GM23248 (cell line): ENCODE measurements around the gene TBC1D2. TPM values are rescaled to one million over a fixed set of nuclear protein-coding genes. Genes with fewer than 3 reads are reported as not detected.

ENCODE experiments used
- DNase-seq: peaks from one replicate; pipeline ENCODE4 v3.0.0-alpha.2; 2015
- H2AFZ ChIP-seq: fragments of 200-600 bp; sonication (generic); 2 replicates; pipeline ENCODE4 v1.6.1; 2016; ENCODE audit warnings: antibody characterized with exemption
- H3F3A ChIP-seq: fragments of 200-600 bp; sonication (generic); 2 replicates; pipeline ENCODE4 v1.6.1; 2016; ENCODE audit warnings: mild to moderate bottlenecking, antibody characterized with exemption, mixed run types; ENCODE audit not compliant: insufficient read depth
- H3K27ac ChIP-seq: fragments of 200-600 bp; sonication (generic); 2 replicates; pipeline ENCODE4 v1.5.1; 2016; ENCODE audit warnings: mild to moderate bottlenecking
- H3K27me3 ChIP-seq: fragments of 200-600 bp; sonication (generic); replicated peaks from 2 replicates; pipeline ENCODE4 v1.6.1; 2016; ENCODE audit warnings: mild to moderate bottlenecking; ENCODE audit not compliant: insufficient read depth
- H3K36me3 ChIP-seq: fragments of 200-600 bp; sonication (generic); 2 replicates; pipeline ENCODE4 v1.6.1; 2016; ENCODE audit warnings: low read depth, mild to moderate bottlenecking
- H3K4me1 ChIP-seq: fragments of 200-600 bp; sonication (generic); 2 replicates; pipeline ENCODE4 v1.6.1; 2016; ENCODE audit warnings: mild to moderate bottlenecking; ENCODE audit not compliant: insufficient read depth
- H3K4me2 ChIP-seq: fragments of 200-600 bp; sonication (generic); one replicate; pipeline ENCODE4 v1.6.1; 2016; ENCODE audit warnings: mild to moderate bottlenecking; ENCODE audit not compliant: unreplicated experiment
- H3K4me3 ChIP-seq: fragments of 200-600 bp; sonication (generic); 2 replicates; pipeline ENCODE4 v1.5.1; 2016; ENCODE audit warnings: mild to moderate bottlenecking
- H3K79me2 ChIP-seq: fragments of 200-600 bp; sonication (generic); 2 replicates; pipeline ENCODE4 v1.6.1; 2016; ENCODE audit warnings: mild to moderate bottlenecking; ENCODE audit not compliant: insufficient read depth
- H3K9ac ChIP-seq: fragments of 200-600 bp; sonication (generic); 2 replicates; pipeline ENCODE4 v1.6.1; 2016; ENCODE audit warnings: mild to moderate bottlenecking
- H3K9me2 ChIP-seq: fragments of 200-600 bp; sonication (generic); 2 replicates; pipeline ENCODE4 v1.6.1; 2016; ENCODE audit warnings: mixed run types, mild to moderate bottlenecking, moderate library complexity; ENCODE audit not compliant: insufficient read depth
- H3K9me3 ChIP-seq: fragments of 200-600 bp; sonication (generic); one replicate; pipeline ENCODE4 v1.6.1; 2017; ENCODE audit warnings: low read depth
- H4K20me1 ChIP-seq: fragments of 200-600 bp; sonication (generic); 2 replicates; pipeline ENCODE4 v1.6.0; 2016; ENCODE audit not compliant: insufficient read depth
- EZH2 ChIP-seq: fragments of 200-600 bp; sonication (generic); IDR thresholded peaks from 2 replicates; pipeline ENCODE4 v1.6.1; 2018; ENCODE audit warnings: antibody characterized with exemption, mild to moderate bottlenecking; ENCODE audit not compliant: insufficient read depth, poor library complexity, severe bottlenecking
- EZH2phosphoT487 ChIP-seq: fragments of 200-600 bp; sonication (generic); IDR thresholded peaks from 2 replicates; pipeline ENCODE4 v1.6.1; 2018; ENCODE audit warnings: antibody characterized with exemption, moderate library complexity, mild to moderate bottlenecking, low read depth; ENCODE audit not compliant: insufficient read depth
- WGBS, 2 experiments: methylation state at CpG; one replicate each; pipeline ENCODE4 v1.1.6; 2015 to 2017; ENCODE audit warnings: low lambda C conversion rate in 2 of 2, low coverage in 1 of 2; ENCODE audit errors: missing lambda C conversion rate in 2 of 2; 5-methylcytosine and 5-hydroxymethylcytosine counted together
- in situ Hi-C: fragments of 300-500 bp; cut with MboI; formaldehyde crosslinking; loops from 2 replicates; pipeline ENCODE4 v1.15.0; 2020
- polyA plus RNA-seq: library from polyadenylated mRNA; unstranded; fragments of >200 nt; fragmentation: Nextera tagmentation; extraction: Ambion mirVana; gene quantifications from 2 replicates; pipeline ENCODE4 v1.2.1, GENCODE V29; 2016
- total RNA-seq: library from RNA; depleted of rRNA; stranded (reverse); fragments of >200 nt; shearing (Covaris generic); gene quantifications from 2 replicates; pipeline ENCODE4 v1.2.3, GENCODE V29; 2014

Gene TBC1D2
- total and polyA plus RNA-seq, 2 experiments from 2014 or later: 58.4 to 58.9 TPM

DNA sequence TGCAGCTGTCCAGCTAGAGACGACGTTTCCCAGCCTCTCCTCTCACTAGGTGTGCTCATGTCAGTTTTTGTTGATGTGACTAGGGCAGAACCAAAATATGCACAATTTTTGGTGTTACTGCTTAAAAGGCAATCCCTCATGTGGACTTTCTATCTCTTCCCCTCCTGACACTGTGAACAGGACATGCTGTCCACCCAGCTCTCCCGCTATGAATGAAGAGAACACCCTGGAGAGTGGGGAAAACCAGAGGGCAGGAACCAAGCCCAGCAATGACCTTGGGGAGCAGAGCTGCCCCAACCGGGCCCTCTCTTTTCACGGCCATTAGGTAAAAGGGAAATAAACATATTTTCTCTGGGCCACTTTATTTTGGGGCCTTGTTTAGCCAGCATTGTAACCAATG, 46.7 kb upstream of the TBC1D2 start:
- Histone ChIP-seq H4K20me1 (no peaks in the 10 kb centered on the region), H3K79me2 (no peaks in the 10 kb centered on the region), H3K27me3 (no peaks in the 10 kb centered on the region), H3K9me2 (no peaks in the 10 kb centered on the region), H3K4me2 (no peak overlapping the region), H3K9me3 (no peaks in the 10 kb centered on the region), H3K4me3 (no peak overlapping the region), H2AFZ (no peak overlapping the region), H3K36me3 (no peaks in the 10 kb centered on the region; the same call in 1 of the 2 replicates), H3F3A (no peaks in the 10 kb centered on the region), H3K9ac (no peak overlapping the region), H3K4me1 (no peaks in the 10 kb centered on the region), H3K27ac (no peak overlapping the region)
- in situ Hi-C loops: no loop called here
- 69 to 83% methylated on average over 5 of the region's 5 CpGs for WGBS, 2 experiments
- no peak for DNase-seq
- TF ChIP-seq EZH2phosphoT487: no peak
- TF ChIP-seq EZH2: no peak

- no peaks in the 10 kb centered on the region for H3K27me3 ChIP-seq
- H3K9me2 ChIP-seq: no peaks in the 10 kb centered on the region
- no peaks in the 10 kb centered on the region for H3K79me2 ChIP-seq
- DNase-seq: no peak
- in situ Hi-C loops: no loop called here
- H3F3A ChIP-seq: no peaks in the 10 kb centered on the region
- H2AFZ ChIP-seq: no peak overlapping the region
- no peak overlapping the region for H3K4me3 ChIP-seq
- H4K20me1 ChIP-seq: no peaks in the 10 kb centered on the region
- no peak overlapping the region for H3K27ac ChIP-seq
- no peaks in the 10 kb centered on the region; the same call in 1 of the 2 replicates for H3K36me3 ChIP-seq
- H3K4me1 ChIP-seq: no peaks in the 10 kb centered on the region
- H3K9me3 ChIP-seq: no peaks in the 10 kb centered on the region
- no peak overlapping the region for H3K4me2 ChIP-seq
- WGBS, 2 experiments: 78% methylated on average over 3 of the region's 3 CpGs
- no peak overlapping the region for H3K9ac ChIP-seq
- TF ChIP-seq EZH2: no peak
Measured at GRCh38 chr9:98300611-98301010, 45.2 kb upstream of the TBC1D2 start.

GRCh38 chr9:98298476-98298875, 43.0 kb upstream of the TBC1D2 start:
- Histone ChIP-seq H3K9ac (no peak overlapping the region), H3K9me3 (no peaks in the 10 kb centered on the region), H3K27ac (no peak overlapping the region), H3K9me2 (no peaks in the 10 kb centered on the region), H3K36me3 (no peaks in the 10 kb centered on the region; the same call in 1 of the 2 replicates), H3K79me2 (no peaks in the 10 kb centered on the region), H2AFZ (no peak overlapping the region), H4K20me1 (no peaks in the 10 kb centered on the region), H3K4me1 (no peaks in the 10 kb centered on the region), H3K4me3 (no peak overlapping the region), H3K27me3 (no peaks in the 10 kb centered on the region), H3F3A (no peaks in the 10 kb centered on the region), H3K4me2 (no peak overlapping the region)
- in situ Hi-C loops: no loop called here
- DNase-seq: no peak
- no peak for TF ChIP-seq EZH2phosphoT487
- TF ChIP-seq EZH2: no peak

- TF ChIP-seq EZH2: no peak
- no peak for TF ChIP-seq EZH2phosphoT487
- no peaks in the 10 kb centered on the region for H3K9me3 ChIP-seq
- no peak overlapping the region for H3K9ac ChIP-seq
- H3K4me1 ChIP-seq: no peaks in the 10 kb centered on the region
- H3K79me2 ChIP-seq: no peaks in the 10 kb centered on the region
- no peaks in the 10 kb centered on the region; the same call in 1 of the 2 replicates for H3K36me3 ChIP-seq
- H2AFZ ChIP-seq: no peak overlapping the region
- no peak overlapping the region for H3K27ac ChIP-seq
- no peaks in the 10 kb centered on the region for H4K20me1 ChIP-seq
- no peak overlapping the region for H3K4me3 ChIP-seq
- H3K4me2 ChIP-seq: no peak overlapping the region
- H3K9me2 ChIP-seq: no peaks in the 10 kb centered on the region
- no peak for DNase-seq
- 71 to 83% methylated on average over 6 of the region's 6 CpGs for WGBS, 2 experiments
- no peaks in the 10 kb centered on the region for H3F3A ChIP-seq
- in situ Hi-C loops: no loop called here
- H3K27me3 ChIP-seq: no peaks in the 10 kb centered on the region
Measured at GRCh38 chr9:98295824-98296223, 40.4 kb upstream of the TBC1D2 start.

DNA sequence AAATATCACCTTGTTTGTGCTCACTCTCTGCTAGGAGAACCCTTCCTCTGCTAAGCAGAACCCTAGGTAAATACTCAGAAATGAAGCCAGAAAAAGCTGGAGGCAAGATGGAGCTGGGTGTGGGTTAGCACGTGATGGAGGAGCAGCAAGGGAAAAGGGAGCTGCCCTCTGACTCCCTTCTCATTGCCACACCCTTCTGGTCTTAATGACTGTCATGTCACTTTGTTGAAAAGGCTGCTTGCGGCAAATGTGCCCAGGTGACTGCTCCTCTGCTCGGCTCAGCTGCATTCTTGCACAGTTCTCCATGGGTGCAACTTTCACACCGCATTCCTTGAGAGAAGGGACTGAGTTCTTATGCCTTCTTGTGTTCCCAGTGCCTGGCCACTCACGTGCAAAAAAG, 36.4 kb upstream of the TBC1D2 start:
- WGBS, 2 experiments: 50 to 58% methylated on average over 5 of the region's 5 CpGs
- Histone ChIP-seq H3K4me3 (no peak overlapping the region), H3F3A (no peaks in the 10 kb centered on the region), H3K4me2 (no peak overlapping the region), H3K9me3 (no peaks in the 10 kb centered on the region), H3K4me1 (no peaks in the 10 kb centered on the region), H3K27me3 (no peaks in the 10 kb centered on the region), H3K36me3 (no peaks in the 10 kb centered on the region; the same call in 1 of the 2 replicates), H2AFZ (no peak overlapping the region), H4K20me1 (no peaks in the 10 kb centered on the region), H3K27ac (no peak overlapping the region), H3K9ac (no peak overlapping the region), H3K79me2 (no peaks in the 10 kb centered on the region), H3K9me2 (no peaks in the 10 kb centered on the region)
- in situ Hi-C loops: no loop called here
- TF ChIP-seq EZH2phosphoT487 (no peak), EZH2 (no peak)
- no peak for DNase-seq
